Endothelial cell (in vitro differentiated cells): Measurements from ENCODE around the gene ZBTB20. TPM values are rescaled to one million over a fixed set of nuclear protein-coding genes. Genes with fewer than 3 reads are reported as not detected.

Experiments
- DNase-seq: peaks from one replicate; pipeline ENCODE4 v3.0.0; 2021; ENCODE audit warnings: low spot score
- H3K27ac Mint-ChIP-seq: one replicate; pipeline ENCODE4 v1.8.0; 2021; ENCODE audit warnings: mixed read lengths, inconsistent platforms; ENCODE audit not compliant: unreplicated experiment
- H3K27me3 Mint-ChIP-seq: one replicate; pipeline ENCODE4 v1.8.0; 2021; ENCODE audit warnings: mild to moderate bottlenecking, moderate library complexity, mixed read lengths, inconsistent platforms; ENCODE audit not compliant: unreplicated experiment
- H3K36me3 Mint-ChIP-seq: one replicate; pipeline ENCODE4 v1.8.0; 2021; ENCODE audit warnings: mild to moderate bottlenecking, low read depth, mixed read lengths, inconsistent platforms; ENCODE audit not compliant: unreplicated experiment
- H3K4me1 Mint-ChIP-seq: one replicate; pipeline ENCODE4 v1.8.0; 2021; ENCODE audit warnings: mild to moderate bottlenecking, mixed read lengths, inconsistent platforms; ENCODE audit not compliant: unreplicated experiment
- H3K4me3 Mint-ChIP-seq: one replicate; pipeline ENCODE4 v1.8.0; 2021; ENCODE audit warnings: mild to moderate bottlenecking, mixed read lengths, inconsistent platforms; ENCODE audit not compliant: unreplicated experiment
- H3K9me3 Mint-ChIP-seq: one replicate; pipeline ENCODE4 v1.8.0; 2021; ENCODE audit warnings: mixed read lengths, inconsistent platforms; ENCODE audit not compliant: unreplicated experiment
- CTCF ChIP-seq: fragments of 200-600 bp; sonication (generic); IDR thresholded peaks from one replicate; pipeline ENCODE4 v1.5.0; 2021; ENCODE audit warnings: antibody characterized with exemption; ENCODE audit not compliant: unreplicated experiment
- total RNA-seq: library from RNA; stranded (reverse); fragmentation: NEBNext Ultra II Directional; extraction: Animal tissue kit (Norgen Biotek cat#: 25700); gene quantifications from one replicate; pipeline ENCODE4 v1.2.1, GENCODE V29; 2021; ENCODE audit not compliant: unreplicated experiment

ZBTB20 gene
- total RNA-seq, 1 donor from 2014 or later = 4.2 TPM

- Mint-ChIP-seq H3K36me3 (no peaks in the 10 kb centered on the region), H3K9me3 (no peaks in the 10 kb centered on the region), H3K4me1 (no peaks in the 10 kb centered on the region), H3K27me3 (no peaks in the 10 kb centered on the region), H3K27ac (no peak overlapping the region), H3K4me3 (no peak overlapping the region)
- DNase-seq = no peak
- no peak for TF ChIP-seq CTCF
Observed at GRCh38 chr3:114887806-114888205, 259.3 kb downstream of the ZBTB20 start.

GRCh38 chr3:114886905-114887304, 260.2 kb downstream of the ZBTB20 start:
- Mint-ChIP-seq H3K4me1 (no peaks in the 10 kb centered on the region), H3K9me3 (no peaks in the 10 kb centered on the region), H3K36me3 (no peaks in the 10 kb centered on the region), H3K4me3 (no peak overlapping the region), H3K27me3 (no peaks in the 10 kb centered on the region), H3K27ac (no peak overlapping the region)
- DNase-seq = no peak
- no peak for TF ChIP-seq CTCF

- no peak for DNase-seq
- no peaks in the 10 kb centered on the region for H3K36me3 Mint-ChIP-seq
- no peaks in the 10 kb centered on the region for H3K9me3 Mint-ChIP-seq
- H3K4me3 Mint-ChIP-seq = no peak overlapping the region
- peaks cover 3% of the 10 kb centered on the region for H3K4me1 Mint-ChIP-seq
- H3K27ac Mint-ChIP-seq = no peak overlapping the region
- H3K27me3 Mint-ChIP-seq = no peaks in the 10 kb centered on the region
- no peak for TF ChIP-seq CTCF
Observed at GRCh38 chr3:114884213-114884923, 262.7 kb downstream of the ZBTB20 start.

GRCh38 chr3:114880078-114880477, 267.0 kb downstream of the ZBTB20 start:
- Mint-ChIP-seq H3K4me1 (peaks cover 3% of the 10 kb centered on the region), H3K9me3 (no peaks in the 10 kb centered on the region), H3K27ac (no peak overlapping the region), H3K27me3 (no peaks in the 10 kb centered on the region), H3K4me3 (no peak overlapping the region), H3K36me3 (no peaks in the 10 kb centered on the region)
- DNase-seq = no peak
- no peak for TF ChIP-seq CTCF
